Activated CD8-positive, alpha-beta T cell treated with anti-CD3 and anti-CD28 coated beads for 36 hours (primary cell): ENCODE results near the gene ARHGAP42. TPM values are rescaled to one million over a fixed set of nuclear protein-coding genes. Genes with fewer than 3 reads are reported as not detected.

Experiments used
- ATAC-seq: fragments of 200-7000 bp; cut with Tn5 transposase; one replicate; pipeline ENCODE4 v1.10.0; 2021; ENCODE audit warnings: mild to moderate bottlenecking, moderate library complexity
- CTCF ChIA-PET: fragments of 350-600 bp; sonication (Branson Sonifier 250); formaldehyde crosslinking; loops from one replicate; lab custom pipeline; 2021; ENCODE audit warnings: antibody characterized with exemption; lab: Charles Lee
- POLR2A ChIA-PET: fragments of 350-600 bp; sonication (Branson Sonifier 250); formaldehyde crosslinking; loops from one replicate; lab custom pipeline; 2021; ENCODE audit warnings: antibody characterized with exemption; lab: Charles Lee
- DNase-seq: peaks from one replicate; pipeline ENCODE4 v3.0.0-alpha.2; 2020
- H3K27ac Mint-ChIP-seq: one replicate; pipeline ENCODE4 v1.8.0; 2021; ENCODE audit warnings: mild to moderate bottlenecking, mixed read lengths
- H3K27me3 Mint-ChIP-seq: one replicate; pipeline ENCODE4 v1.8.0; 2021; ENCODE audit warnings: mixed read lengths
- H3K36me3 Mint-ChIP-seq: one replicate; pipeline ENCODE4 v1.8.0; 2021; ENCODE audit warnings: low read depth, mixed read lengths
- H3K4me1 Mint-ChIP-seq: one replicate; pipeline ENCODE4 v1.8.0; 2021; ENCODE audit warnings: low read depth, mixed read lengths
- H3K4me3 Mint-ChIP-seq: one replicate; pipeline ENCODE4 v1.8.0; 2021; ENCODE audit warnings: mild to moderate bottlenecking, moderate library complexity, mixed read lengths
- H3K9me3 Mint-ChIP-seq: one replicate; pipeline ENCODE4 v1.8.0; 2021; ENCODE audit warnings: mixed read lengths
- intact Hi-C: fragments of 100-400 bp; cut with micrococcal nuclease; formaldehyde crosslinking; loops from one replicate; pipeline ENCODE4 v1.10.0; 2022
- total RNA-seq, 2 experiments: library from RNA; stranded (reverse); gene quantifications; one replicate each; pipeline ENCODE4 v1.2.3, GENCODE V29; 2021
- TF ChIP-seq, protein P1 (sequence below): fragments of 200-600 bp; IDR thresholded peaks from one replicate; pipeline ENCODE4 v1.8.0; 2022; ENCODE audit warnings: antibody characterized with exemption, mild to moderate bottlenecking

The ARHGAP42 gene
- total RNA-seq, 2 experiments from 2014 or later: 0.20 to 0.41 TPM

DNA sequence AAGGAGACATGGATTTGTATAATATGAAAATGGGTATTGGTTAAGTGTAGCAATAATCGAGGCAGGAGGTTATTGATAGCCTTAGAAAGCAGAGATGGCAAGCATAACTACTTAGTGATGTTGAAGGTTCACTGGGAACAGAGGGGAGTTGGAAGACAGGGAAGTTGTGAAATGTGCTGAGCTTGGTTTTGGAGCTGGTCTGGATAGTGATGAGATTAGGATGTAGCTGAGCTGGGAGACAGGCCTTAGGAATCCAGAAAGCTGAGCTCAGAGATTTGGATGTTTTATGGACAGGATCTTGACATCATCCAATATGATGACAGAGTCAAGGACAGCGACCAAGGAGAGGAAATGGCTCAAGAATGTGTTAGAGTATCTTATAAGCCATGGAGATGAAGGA, 113.1 kb downstream of the ARHGAP42 start:
- ATAC-seq (no peak), DNase-seq (no peak)
- intact Hi-C loops: no loop called here
- H3K36me3 Mint-ChIP-seq: no peaks in the 10 kb centered on the region
- H3K27me3 Mint-ChIP-seq: no peaks in the 10 kb centered on the region
- no peak overlapping the region for H3K4me3 Mint-ChIP-seq
- ChIA-PET CTCF (no interaction called here), POLR2A (no interaction called here)
- H3K27ac Mint-ChIP-seq: no peak overlapping the region
- H3K4me1 Mint-ChIP-seq: no peaks in the 10 kb centered on the region
- H3K9me3 Mint-ChIP-seq: no peaks in the 10 kb centered on the region
- TF ChIP-seq, protein P1, sequence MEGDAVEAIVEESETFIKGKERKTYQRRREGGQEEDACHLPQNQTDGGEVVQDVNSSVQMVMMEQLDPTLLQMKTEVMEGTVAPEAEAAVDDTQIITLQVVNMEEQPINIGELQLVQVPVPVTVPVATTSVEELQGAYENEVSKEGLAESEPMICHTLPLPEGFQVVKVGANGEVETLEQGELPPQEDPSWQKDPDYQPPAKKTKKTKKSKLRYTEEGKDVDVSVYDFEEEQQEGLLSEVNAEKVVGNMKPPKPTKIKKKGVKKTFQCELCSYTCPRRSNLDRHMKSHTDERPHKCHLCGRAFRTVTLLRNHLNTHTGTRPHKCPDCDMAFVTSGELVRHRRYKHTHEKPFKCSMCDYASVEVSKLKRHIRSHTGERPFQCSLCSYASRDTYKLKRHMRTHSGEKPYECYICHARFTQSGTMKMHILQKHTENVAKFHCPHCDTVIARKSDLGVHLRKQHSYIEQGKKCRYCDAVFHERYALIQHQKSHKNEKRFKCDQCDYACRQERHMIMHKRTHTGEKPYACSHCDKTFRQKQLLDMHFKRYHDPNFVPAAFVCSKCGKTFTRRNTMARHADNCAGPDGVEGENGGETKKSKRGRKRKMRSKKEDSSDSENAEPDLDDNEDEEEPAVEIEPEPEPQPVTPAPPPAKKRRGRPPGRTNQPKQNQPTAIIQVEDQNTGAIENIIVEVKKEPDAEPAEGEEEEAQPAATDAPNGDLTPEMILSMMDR: no peak

DNA sequence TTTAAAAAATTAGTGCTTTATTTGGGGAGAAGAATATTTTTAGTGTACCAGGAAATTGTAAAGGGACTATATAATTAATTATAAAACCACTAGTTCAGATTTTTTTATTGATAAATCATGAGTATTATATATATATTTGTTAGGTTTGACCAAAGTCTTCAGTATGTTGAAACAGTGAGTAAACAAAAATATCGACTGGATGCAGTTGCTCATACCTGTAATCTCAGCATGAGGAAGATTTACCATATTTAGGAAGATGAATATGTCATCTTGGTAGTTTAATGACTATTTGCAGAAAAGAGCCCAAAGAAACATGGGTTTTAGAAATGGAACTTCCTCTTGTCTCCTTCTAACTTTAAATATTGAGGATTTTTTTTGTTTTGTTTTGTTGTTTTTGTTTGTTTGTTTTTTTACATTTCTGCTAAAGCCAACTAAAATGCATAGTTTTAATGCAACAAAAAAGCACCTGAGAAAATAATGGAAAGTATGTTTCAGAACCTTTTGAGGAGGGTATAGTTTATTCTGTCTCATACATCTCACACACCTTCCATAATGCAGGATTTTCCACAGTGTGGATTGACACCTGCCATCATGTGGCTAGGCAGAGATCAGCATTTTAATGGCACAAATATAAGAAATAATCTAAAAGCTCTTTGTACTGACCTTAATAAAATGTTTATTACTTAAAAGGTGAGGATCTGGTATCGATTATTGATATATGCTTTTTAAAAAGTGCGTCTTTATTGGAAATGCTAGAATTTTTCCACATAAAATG, 114.3 kb downstream of the ARHGAP42 start:
- DNase-seq (no peak), ATAC-seq (no peak)
- Mint-ChIP-seq H3K27me3 (no peaks in the 10 kb centered on the region), H3K36me3 (no peaks in the 10 kb centered on the region), H3K4me1 (no peaks in the 10 kb centered on the region), H3K4me3 (no peak overlapping the region), H3K27ac (no peak overlapping the region), H3K9me3 (no peaks in the 10 kb centered on the region)
- CTCF ChIA-PET: no interaction called here
- TF ChIP-seq, protein P1: no peak
- intact Hi-C loops: no loop called here
- POLR2A ChIA-PET: no interaction called here

DNA sequence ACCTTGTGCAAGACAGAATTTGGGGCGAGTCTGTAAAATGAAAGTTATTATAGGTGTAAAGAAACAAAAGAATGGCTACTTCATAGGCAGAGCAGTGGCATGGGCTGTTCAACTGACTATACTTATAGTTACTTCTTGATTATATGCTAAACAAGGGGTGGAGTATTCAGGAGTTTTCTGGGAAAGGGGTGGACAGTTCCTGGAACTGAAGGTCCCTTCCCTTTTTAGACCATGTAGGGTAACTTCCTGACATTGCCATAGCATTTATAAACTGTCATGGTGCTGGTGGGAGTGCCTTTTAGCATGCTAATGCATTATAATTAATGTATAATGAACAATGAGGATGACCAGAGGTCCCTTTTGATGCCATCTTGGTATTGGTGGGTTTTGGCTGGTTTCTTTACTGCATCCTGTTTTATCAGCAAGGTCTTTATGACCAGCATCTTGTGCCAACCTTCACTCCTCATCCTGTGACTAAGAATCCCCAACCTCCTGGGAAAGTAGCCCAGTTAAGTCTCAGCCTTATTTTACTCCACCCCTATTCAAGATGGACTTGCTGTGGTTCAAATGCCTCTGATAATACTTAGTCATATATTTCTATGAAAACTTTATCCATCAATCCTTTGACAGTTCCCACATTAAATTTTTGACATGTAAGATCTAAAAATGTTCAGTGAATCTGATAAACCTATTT, 118.6 kb downstream of the ARHGAP42 start:
- intact Hi-C loops: no loop called here
- DNase-seq (no peak), ATAC-seq (no peak)
- Mint-ChIP-seq H3K27ac (no peak overlapping the region), H3K4me1 (no peaks in the 10 kb centered on the region), H3K27me3 (no peaks in the 10 kb centered on the region), H3K9me3 (no peaks in the 10 kb centered on the region), H3K4me3 (no peak overlapping the region), H3K36me3 (no peaks in the 10 kb centered on the region)
- POLR2A ChIA-PET: no interaction called here
- CTCF ChIA-PET: no interaction called here
- TF ChIP-seq, protein P1: no peak

DNA sequence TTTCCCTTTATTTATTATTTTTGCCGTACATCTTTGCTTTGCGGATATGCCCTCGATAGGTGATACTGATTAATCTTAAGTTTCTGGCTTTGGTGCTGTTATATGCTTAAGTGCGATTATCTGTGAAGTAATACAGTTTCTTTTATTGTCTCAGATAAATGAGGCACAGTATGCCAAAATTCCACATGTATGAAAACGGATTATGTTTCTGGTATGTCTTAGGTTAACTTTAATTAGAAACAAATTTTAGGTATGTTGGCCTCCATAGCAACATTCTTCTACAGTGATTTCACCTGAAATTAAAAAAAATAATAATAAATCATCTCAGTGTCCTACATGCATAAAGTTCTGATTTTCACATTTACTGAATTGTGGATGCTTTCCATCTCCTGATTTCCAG, 119.2 kb downstream of the ARHGAP42 start:
- ChIA-PET POLR2A (no interaction called here), CTCF (no interaction called here)
- TF ChIP-seq, protein P1: no peak
- Mint-ChIP-seq H3K27ac (no peak overlapping the region), H3K4me3 (no peak overlapping the region), H3K9me3 (no peaks in the 10 kb centered on the region), H3K4me1 (no peaks in the 10 kb centered on the region), H3K27me3 (no peaks in the 10 kb centered on the region), H3K36me3 (no peaks in the 10 kb centered on the region)
- intact Hi-C loops: no loop called here
- DNase-seq (no peak), ATAC-seq (no peak)

DNA sequence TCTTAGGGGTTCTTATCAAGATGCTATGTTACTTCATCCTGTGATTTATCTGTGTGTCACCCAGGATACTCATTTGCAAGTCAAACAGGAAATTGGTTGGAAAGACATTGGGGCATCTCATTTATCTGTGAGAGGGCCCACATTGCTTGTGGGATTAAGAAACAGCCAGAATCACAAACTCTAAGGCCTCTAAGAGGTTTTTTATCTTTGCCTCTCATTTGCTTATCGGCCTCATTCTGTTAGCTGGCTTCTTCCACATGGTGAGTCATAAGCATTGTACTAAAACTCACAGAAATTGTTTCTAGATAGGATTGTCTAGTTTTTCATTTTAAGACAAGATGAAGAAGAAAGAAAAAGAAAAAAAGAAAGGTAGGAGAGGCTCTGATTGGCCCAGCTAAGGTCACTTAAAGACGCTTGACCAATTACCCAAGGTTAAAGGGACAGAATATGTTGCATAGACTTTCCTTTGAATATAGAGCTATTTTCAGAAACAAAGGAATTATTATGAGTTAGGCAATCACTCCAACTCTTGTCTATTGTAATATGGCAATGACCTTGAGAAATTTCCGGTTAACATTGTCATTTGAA, 121.9 kb downstream of the ARHGAP42 start:
- H3K27me3 Mint-ChIP-seq: no peaks in the 10 kb centered on the region
- no peak overlapping the region for H3K27ac Mint-ChIP-seq
- CTCF ChIA-PET: no interaction called here
- intact Hi-C loops: no loop called here
- no peak overlapping the region for H3K4me3 Mint-ChIP-seq
- POLR2A ChIA-PET: no interaction called here
- no peak for ATAC-seq
- H3K9me3 Mint-ChIP-seq: no peaks in the 10 kb centered on the region
- no peaks in the 10 kb centered on the region for H3K36me3 Mint-ChIP-seq
- DNase-seq: no peak
- TF ChIP-seq, protein P1: no peak
- H3K4me1 Mint-ChIP-seq: no peaks in the 10 kb centered on the region
